Glomerular visceral epithelial cell (primary cell): ENCODE results near the gene TBC1D12.

ENCODE experiments used
- DNase-seq: peaks from one replicate; pipeline ENCODE4 v3.0.0-alpha.2; 2016; ENCODE audit errors: extremely low spot score

TBC1D12 gene

GRCh38 chr10:94407668-94408067 lies 5.3 kb downstream of the TBC1D12 start:
- no peak for DNase-seq

- DNase-seq = peak; percentile 15
Observed at GRCh38 chr10:94409021-94409657, 6.8 kb downstream of the TBC1D12 start.

GRCh38 chr10:94411304-94411703 lies 9.0 kb downstream of the TBC1D12 start:
- DNase-seq = no peak

DNA sequence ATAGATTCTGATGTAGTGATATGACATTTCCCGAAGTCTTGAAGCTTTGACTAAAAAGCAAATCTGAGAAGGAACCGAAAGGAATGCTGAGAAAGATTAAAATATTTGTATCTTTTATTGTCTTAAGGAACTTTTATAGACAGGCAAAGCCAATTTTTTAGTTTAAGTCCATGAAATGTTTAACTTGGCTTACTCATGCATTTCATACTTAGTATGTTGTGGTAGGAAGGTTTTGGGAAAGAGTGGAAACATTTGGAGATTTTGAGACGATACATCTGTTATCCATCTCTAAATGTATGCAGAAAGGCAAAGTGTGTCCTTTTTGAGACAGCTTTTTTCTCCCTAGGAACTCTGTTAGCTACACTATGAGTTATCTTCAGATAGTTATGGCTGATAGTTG lies 10.1 kb downstream of the TBC1D12 start:
- DNase-seq = no peak

DNA sequence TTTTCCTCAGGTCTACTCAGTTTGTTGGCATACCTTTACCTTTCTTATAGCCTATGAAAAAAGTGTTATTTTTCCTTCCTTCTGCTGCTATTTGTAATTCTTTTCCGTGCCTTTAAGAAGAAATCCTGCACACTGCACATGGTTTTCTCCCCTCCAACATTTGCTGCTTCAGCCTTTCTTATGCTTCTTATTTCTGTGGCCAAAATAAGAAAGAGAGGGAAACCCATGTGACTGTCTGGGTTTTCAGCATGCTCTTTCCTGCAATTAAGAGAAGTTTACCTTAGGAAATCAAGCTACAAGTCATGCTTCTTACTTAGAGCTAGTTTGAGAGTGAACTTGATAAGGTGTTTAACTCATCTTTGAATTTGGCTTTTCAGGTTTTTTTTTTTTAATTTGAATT lies 11.0 kb downstream of the TBC1D12 start:
- DNase-seq = no peak

DNA sequence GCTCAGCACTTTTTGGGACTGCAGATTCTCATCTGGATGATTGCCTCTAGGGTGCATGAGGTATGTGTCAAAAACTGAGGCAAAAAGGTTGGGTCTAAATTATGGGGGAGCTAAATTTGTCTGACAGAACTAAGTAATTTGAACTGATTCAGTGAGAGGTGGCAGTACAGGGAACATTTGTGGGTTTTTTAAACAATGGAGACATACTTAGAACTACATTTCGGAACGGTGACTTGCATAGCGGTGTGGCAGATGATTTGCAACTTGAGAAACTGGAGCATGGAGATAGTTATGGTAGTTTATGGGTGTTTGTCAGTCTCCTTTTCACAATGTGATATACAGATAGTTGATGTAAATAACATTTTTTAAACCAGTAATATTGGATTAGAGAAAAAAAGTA lies 14.6 kb downstream of the TBC1D12 start:
- DNase-seq = no peak

GRCh38 chr10:94417321-94417720 lies 15.0 kb downstream of the TBC1D12 start:
- no peak for DNase-seq

DNA sequence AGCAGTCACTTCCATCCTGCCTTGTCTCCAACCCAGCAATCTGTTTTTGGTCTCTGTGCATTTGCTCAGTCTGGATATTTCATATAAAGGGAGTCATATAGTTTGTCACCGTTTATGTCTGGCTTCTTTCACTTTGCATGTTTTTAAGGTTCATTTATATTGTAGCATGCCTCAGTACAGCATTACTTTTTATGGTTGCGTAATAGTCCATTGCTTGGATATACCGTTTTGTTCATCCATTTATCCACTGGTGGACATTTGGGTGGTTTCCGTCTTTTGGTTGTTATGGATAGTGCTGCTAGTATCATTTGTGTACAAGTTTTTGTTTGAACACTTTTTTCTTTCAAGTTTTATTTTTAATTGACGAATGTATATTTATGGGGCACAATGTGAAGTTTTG lies 18.2 kb downstream of the TBC1D12 start:
- no peak for DNase-seq

GRCh38 chr10:94420998-94421528 lies 18.7 kb downstream of the TBC1D12 start:
- no peak for DNase-seq

- DNase-seq = peak; percentile 68
Observed at GRCh38 chr10:94423627-94424026, 21.3 kb downstream of the TBC1D12 start.

DNA sequence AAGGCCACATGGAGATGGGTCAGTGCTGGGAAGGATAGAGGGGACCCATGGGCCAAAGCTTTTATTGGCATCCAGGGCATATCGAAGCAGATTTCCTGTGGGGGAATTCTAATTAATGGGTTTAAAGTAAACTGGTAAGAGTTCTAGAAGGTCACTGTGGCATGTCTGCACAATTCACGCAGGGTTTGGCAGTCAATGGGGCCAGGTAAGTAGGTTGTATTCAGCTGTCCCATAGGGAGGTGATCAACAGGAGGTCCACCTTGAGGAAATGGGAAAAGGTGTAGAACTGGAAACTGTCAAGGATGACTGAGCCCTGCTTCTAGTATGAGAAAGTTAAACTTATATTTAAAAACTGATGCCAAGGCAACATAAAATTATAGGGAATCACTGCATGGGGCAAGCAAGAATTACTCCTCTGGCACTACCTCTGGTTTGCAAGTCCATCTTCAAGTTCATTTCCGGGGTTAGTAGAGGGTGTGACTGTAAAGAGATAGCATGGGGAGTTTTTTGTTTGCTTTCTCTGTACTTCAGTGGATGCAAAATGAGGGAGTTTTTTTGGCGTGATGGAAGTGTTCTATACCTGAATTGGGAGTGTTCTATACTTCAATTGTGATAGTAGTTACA lies 22.5 kb downstream of the TBC1D12 start:
- DNase-seq = no peak

DNA sequence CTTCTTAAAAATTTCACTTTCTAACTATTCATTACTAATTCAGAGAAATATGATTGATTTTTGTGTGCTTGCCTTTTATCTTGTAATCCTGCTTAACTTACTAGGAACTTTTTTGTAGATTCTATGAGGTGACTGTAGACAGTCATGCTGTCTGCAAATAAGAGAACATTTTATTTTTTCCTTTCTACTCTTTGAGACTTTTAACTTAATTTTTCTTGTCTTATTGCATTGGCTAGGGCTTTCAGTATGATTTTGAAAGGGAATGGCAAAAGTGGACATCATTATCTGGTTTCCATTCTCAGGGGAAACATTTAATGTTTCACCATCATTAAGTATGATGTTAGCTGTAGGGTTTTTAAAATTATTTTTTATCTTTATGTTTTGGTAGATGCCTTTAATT lies 23.6 kb downstream of the TBC1D12 start:
- no peak for DNase-seq

- DNase-seq = no peak
Observed at GRCh38 chr10:94427166-94427565, 24.8 kb downstream of the TBC1D12 start.

DNA sequence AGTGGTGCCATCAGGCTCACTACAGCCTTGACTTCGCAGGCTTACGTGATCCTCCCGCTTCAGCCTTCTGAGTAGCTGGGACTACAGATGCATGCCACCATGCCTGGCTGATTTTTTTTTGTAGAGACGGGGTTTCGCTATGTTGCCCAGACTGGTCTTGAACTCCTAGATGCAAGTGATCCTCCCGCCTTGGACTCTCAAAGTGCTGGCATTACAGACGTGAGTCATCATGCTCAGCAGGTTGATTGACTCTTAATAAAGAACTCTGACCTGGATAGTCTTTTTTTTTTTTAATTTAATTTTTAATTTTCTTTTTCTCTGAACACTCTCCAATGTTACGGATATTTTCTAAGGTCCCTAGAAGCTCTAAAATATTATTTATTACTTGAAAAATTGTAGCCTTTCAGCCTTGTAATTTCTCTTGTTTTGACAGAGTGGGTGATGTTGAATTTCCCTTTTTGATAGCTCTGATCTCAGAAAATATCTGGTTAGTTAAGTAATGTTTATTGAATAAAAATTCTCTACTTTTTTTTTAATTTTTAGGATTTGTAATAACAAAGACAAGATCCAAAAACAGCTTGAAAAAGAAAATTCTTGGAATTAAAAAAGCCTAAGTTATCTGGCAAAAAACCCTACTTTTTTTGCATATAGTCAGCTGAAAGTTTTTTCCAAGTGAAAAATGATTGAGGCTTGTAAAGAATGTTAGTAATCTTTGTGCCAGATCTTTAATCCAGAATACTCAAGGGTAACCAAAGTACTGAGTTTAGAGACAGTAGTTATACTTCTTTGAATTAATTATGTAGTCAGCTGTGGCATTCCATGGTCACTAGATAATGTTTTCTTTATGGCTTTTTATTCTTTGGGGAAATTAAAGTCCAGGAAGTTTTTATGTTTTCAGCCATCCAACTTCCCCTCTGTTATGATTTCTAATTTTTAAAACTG lies 26.7 kb downstream of the TBC1D12 start:
- peak; percentile 51 for DNase-seq

DNA sequence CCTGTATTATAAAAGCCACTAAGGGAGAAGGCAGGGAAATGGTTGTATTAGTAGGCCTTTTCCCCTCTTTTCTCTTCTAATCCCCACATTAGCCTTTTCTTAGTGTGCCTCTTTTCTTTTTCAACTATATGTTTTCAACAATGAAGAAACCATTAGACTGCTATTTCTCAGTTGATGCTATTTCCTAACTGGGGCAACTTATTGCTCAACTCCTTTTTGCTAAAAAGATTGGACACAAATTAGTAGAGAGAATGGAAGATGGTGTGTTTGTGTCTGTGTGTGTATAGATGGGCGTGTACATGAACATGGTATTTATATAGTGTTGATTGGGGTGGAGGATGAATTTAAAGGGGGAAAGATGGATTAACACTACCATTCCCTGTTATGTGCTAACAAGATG lies 28.4 kb downstream of the TBC1D12 start:
- DNase-seq = no peak

DNA sequence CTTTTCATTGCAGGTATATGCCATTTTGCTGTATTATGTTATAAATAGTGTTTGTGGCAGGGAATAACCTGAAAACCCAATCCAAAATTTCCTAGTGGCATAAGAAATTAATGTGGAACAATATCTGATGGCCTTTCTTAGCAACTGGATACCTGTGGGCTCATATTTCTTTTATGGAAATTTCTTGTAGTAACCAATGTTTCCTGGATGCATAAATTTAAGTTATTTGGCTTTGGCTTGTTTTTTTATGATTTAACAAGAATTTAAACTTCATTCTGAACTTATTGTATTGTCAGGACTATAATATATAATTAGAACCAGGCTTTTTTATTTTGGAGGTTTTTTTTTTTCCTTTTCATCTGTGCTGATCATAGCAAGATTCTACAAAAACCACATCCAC lies 30.1 kb downstream of the TBC1D12 start:
- DNase-seq = no peak

DNA sequence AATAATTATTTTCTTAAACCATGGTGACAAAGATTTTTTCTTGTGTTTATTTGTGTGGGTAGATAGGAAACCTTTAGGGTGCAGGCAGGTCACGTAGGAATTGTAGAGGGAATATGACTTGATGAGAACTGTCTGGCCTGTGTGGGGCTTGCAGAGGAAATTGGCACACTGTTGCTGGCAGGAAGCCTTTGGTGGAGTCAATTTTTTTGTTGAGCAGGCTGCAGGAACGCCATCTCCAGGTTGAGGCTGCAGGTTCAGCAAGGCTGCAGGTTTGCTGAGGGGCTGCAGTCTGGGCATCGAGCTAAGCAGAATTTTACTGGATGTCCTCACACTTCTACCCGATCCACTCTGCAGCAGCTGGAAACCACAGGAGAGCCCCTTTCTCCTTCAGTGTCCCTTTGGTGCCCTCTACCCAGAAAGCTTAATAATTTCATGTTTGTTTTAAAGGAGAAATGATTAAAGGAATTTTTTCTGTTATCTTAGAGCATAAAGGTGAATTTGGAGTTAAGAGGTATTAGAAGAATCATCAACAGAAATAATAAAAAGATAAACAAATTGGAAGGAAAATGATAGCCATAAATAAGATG lies 37.0 kb downstream of the TBC1D12 start:
- DNase-seq = peak; percentile 16

DNA sequence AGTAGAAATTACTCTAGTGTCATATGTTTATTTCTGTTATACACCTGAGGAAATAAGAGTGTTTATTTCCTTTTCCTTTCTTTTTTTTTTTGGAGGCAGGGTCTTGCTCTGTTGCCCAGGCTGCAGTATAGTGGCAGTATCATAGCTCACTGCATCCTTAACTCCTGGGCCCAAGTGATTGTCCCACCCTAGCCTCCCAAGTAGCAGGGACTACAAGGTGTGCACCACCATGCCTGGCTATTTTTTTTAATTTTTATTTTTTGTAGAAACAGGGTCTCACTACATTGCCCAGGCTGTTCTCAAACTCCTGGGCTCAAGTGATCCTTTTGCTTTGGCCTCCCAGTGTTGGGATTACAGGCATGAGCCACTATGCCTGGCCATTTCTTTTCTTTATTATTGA lies 37.8 kb downstream of the TBC1D12 start:
- no peak for DNase-seq

GRCh38 chr10:94443047-94443446 lies 40.7 kb downstream of the TBC1D12 start:
- no peak for DNase-seq

- no peak for DNase-seq
Observed at GRCh38 chr10:94443549-94443948, 41.2 kb downstream of the TBC1D12 start.

DNA sequence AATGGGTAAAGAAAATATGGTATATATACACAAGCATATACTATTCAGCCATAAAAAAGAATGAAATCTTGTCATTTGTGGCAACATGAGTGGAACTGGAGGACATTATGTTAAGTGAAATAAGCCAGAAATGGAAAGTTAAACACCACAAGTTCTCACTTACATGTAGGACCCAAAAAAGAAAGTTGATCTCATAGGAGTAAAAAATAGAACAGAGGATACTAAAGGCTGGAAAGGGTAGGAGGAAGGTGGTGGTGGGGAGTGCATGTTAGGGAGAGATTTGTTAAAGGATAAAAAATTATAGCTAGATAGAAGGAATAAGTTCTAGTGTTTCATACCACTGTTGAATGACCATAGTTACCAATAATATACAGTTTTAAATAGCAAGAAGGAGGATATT lies 48.4 kb downstream of the TBC1D12 start:
- DNase-seq = no peak

DNA sequence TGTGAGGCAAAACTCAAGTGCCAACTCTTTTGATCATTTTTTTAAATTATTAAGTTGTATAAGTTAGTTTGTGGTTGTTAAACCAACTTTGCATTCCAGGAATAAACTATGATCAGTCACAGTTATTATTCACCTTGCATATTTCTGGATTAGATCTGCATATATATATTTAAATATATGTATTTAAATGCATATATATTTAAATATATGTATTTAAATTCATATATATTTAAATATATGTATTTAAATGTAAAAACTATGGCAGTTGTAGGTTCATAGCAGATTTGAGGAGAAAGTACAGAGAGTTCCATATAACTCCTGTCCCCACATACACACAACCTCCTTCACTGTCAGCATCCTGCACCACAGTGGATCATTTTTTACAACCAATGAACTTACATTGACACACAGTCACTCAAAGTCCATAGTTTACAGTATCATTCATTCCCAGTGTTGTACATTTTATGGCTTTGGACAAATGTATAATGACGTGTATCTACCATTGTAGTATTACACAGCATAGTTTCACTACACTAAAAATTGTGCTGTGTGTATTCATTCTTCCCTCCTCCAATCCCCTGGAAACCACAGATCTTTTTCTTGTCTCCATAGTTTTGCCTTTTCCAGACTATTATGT lies 49.7 kb downstream of the TBC1D12 start:
- DNase-seq = no peak
